H1 (cell line): ENCODE data around the gene STK32A. TPM values are rescaled to one million over a fixed set of nuclear protein-coding genes. Genes with fewer than 3 reads are reported as not detected.

Source experiments
- ASH2L ChIP-seq: fragments of 200-600, 300-600 bp; sonication (generic); IDR thresholded peaks from one replicate; pipeline ENCODE4 v1.7.1; 2017; ENCODE audit warnings: low read length
- CEBPB ChIP-seq: IDR thresholded peaks from 2 replicates; pipeline ENCODE4 v1.6.1; 2012; ENCODE audit warnings: low read depth, low read length
- CTCF ChIP-seq, 3 experiments: IDR thresholded peaks; 1 replicate in 2 of 3; 2 replicates in 1 of 3; pipeline versions ENCODE4 v1.5.1 to v1.6.1; 2011; ENCODE audit warnings: low read length in 3 of 3, mild to moderate bottlenecking in 3 of 3, inconsistent platforms in 2 of 3, low read depth in 1 of 3, moderate library complexity in 1 of 3; ENCODE audit not compliant: insufficient read depth in 1 of 3; ENCODE audit errors: control extremely low read depth in 1 of 3
- EGR1 ChIP-seq: IDR thresholded peaks from 2 replicates; pipeline ENCODE4 v1.6.1; 2011; ENCODE audit warnings: low read depth, low read length, borderline replicate concordance
- JUN ChIP-seq: IDR thresholded peaks from 2 replicates; pipeline ENCODE4 v1.6.1; 2011; ENCODE audit warnings: low read depth, mild to moderate bottlenecking, improper control_type of control experiment, low read length
- JUND ChIP-seq: IDR thresholded peaks from 2 replicates; pipeline ENCODE4 v1.6.1; 2011; ENCODE audit warnings: mild to moderate bottlenecking, improper control_type of control experiment, low read length
- KDM4A ChIP-seq: IDR thresholded peaks from one replicate; pipeline ENCODE4 v1.7.1; 2012; ENCODE audit warnings: low read depth, mild to moderate bottlenecking, moderate library complexity, low read length, inconsistent platforms; ENCODE audit not compliant: severe bottlenecking
- KDM5A ChIP-seq: fragments of 200-600 bp; IDR thresholded peaks from 2 replicates; pipeline ENCODE4 v1.7.1; 2012; ENCODE audit warnings: mild to moderate bottlenecking, low read length, inconsistent platforms, mixed read lengths
- MAX ChIP-seq: IDR thresholded peaks from 2 replicates; pipeline ENCODE4 v1.6.1; 2012; ENCODE audit warnings: inconsistent platforms
- POU5F1 ChIP-seq: IDR thresholded peaks from 2 replicates; pipeline ENCODE4 v1.6.1; 2011; ENCODE audit warnings: low read depth, mild to moderate bottlenecking, low read length, moderate library complexity
- RAD21 ChIP-seq, 2 experiments: IDR thresholded peaks in 1 of 2; conservative IDR thresholded peaks in 1 of 2; 2 replicates each; pipeline ENCODE4 v1.6.1; 2011; ENCODE audit warnings: low read depth in 2 of 2, low read length in 2 of 2, improper control_type of control experiment in 1 of 2, inconsistent platforms in 1 of 2, mild to moderate bottlenecking in 1 of 2, moderate library complexity in 1 of 2
- RBBP5 ChIP-seq: IDR thresholded peaks from 2 replicates; pipeline ENCODE4 v1.7.1; 2012; ENCODE audit warnings: low read depth, mild to moderate bottlenecking, inconsistent platforms, low read length, moderate library complexity, borderline replicate concordance
- RNF2 ChIP-seq: fragments of 200-900, 300-1000 bp; sonication (generic); IDR thresholded peaks from 2 replicates; pipeline ENCODE4 v1.7.1; 2016; ENCODE audit warnings: borderline replicate concordance, low read depth, mild to moderate bottlenecking, antibody characterized with exemption, low read length; ENCODE audit not compliant: poor library complexity, severe bottlenecking; ENCODE audit errors: missing control alignments
- SP4 ChIP-seq: IDR thresholded peaks from 2 replicates; pipeline ENCODE4 v1.6.1; 2012; ENCODE audit warnings: low read length, inconsistent platforms
- TAF1 ChIP-seq: IDR thresholded peaks from 2 replicates; pipeline ENCODE4 v1.6.1; 2011; ENCODE audit warnings: mild to moderate bottlenecking, low read depth, low read length
- TAF7 ChIP-seq: optimal IDR thresholded peaks from 2 replicates; pipeline ENCODE3; 2011; ENCODE audit warnings: low read depth, mild to moderate bottlenecking, inconsistent platforms, low read length, moderate library complexity, borderline replicate concordance
- TBP ChIP-seq: IDR thresholded peaks from 2 replicates; pipeline ENCODE4 v1.6.1; 2011; ENCODE audit warnings: low read depth, low read length, improper control_type of control experiment
- USF2 ChIP-seq: IDR thresholded peaks from 2 replicates; pipeline ENCODE4 v1.6.1; 2011; ENCODE audit warnings: low read length, improper control_type of control experiment
- YY1 ChIP-seq: IDR thresholded peaks from 2 replicates; pipeline ENCODE4 v1.6.1; 2011; ENCODE audit warnings: low read depth, mild to moderate bottlenecking, low read length
- polyA plus RNA-seq, 7 experiments: library from polyadenylated mRNA; depleted of rRNA in 3 of 7; stranded (reverse) in 5 of 7; unstranded in 2 of 7; fragments of >200 nt in 5 of 7; fragments of 200-250 nt in 2 of 7; gene quantifications; 1 replicate in 5 of 7; 2 replicates in 1 of 7; 4 replicates in 1 of 7; pipeline versions ENCODE4 v1.2.1 to v1.2.3, GENCODE V29; 2011 to 2013; ENCODE audit warnings: missing spikeins in 2 of 7, mixed read lengths in 2 of 7
- total RNA-seq: library from RNA; stranded (reverse); fragmentation: NEBNext Ultra II Directional; extraction: Animal tissue kit (Norgen Biotek cat#: 25700); gene quantifications from 2 replicates; pipeline ENCODE4 v1.2.1, GENCODE V29; 2021

Gene STK32A
- total and polyA plus RNA-seq, 2 of the 8 experiments (the other 6 are each of a cell fraction or from before 2014, with no cell fraction given): 1.3 to 2.5 TPM

- TF ChIP-seq RNF2 (no peak), YY1 (0 out of 2 replicates have a peak, but pooled peaks have one; percentile 13), RAD21 (IDR thresholded peaks at IDR 0.05 in 1 of 2, conservative IDR thresholded peaks at IDR 0.05 in 1 of 2; ENCODE audit: low read depth in 2 of 2, low read length in 2 of 2) (peak; percentile 68 to 81), TBP (peak; percentile 88), JUND (no peak), CEBPB (peak; percentile 47; the same call in 1 of the 2 replicates), EGR1 (peak; percentile 41; the same call in 1 of the 2 replicates), KDM4A (no peak), POU5F1 (0 out of 2 replicates have a peak, but pooled peaks have one; percentile 35), KDM5A (no peak), TAF1 (peak; percentile 79), RBBP5 (no peak), SP4 (no peak), CTCF (IDR thresholded peaks at IDR 0.05; ENCODE audit: control extremely low read depth in 1 of 3, insufficient read depth in 1 of 3, low read depth in 1 of 3, low read length in 3 of 3) (peak in 2 of 3 experiments; percentile 46 to 60; a peak in 3 of 4 replicates), TAF7 (peak; percentile 50), JUN (peak; percentile 81), MAX (peak; percentile 40; the same call in 1 of the 2 replicates), ASH2L (peak; percentile 27), USF2 (no peak)
Measured at GRCh38 chr5:147234825-147235635, at the start of gene STK32A (continued).
